ENCODE measurements around the gene PDS5A. TPM values are rescaled to one million over a fixed set of nuclear protein-coding genes. Genes with fewer than 3 reads are reported as not detected.

Gene PDS5A
- total and polyA plus RNA-seq, 2 of the 13 experiments (the other 11 are each of a cell fraction or from before 2014, with no cell fraction given): 31.8 to 57.0 TPM

DNA sequence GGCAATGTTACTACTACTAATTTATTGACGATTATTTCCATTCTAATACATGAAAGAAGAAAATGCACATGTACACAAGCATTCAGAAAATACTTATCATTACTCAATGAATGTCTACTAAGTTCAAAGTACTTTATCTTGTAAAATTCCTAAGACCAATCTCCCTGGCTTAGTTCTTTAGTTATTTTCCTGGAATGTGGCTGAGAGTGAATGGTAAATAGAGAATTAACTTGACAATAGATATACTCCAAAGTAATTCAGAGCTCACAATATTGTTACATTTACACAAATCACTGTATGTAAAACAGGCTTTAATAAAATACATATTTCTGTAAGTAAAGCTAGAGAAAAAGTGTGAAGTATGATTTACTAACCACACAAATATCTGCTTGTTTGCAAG lies 79.7 kb downstream of the PDS5A start:
- FAIRE-seq (no peak), DNase-seq (ENCODE audit: low spot score) (no peak), ATAC-seq (no peak)
- no peaks in the 10 kb centered on the region for H3K27me3 ChIP-seq (ENCODE audit: control insufficient read depth in 1 of 2, insufficient read depth in 2 of 2, low read length in 2 of 2)
- WGBS (ENCODE audit: low lambda C conversion rate): 94% methylated on average over 1 of the region's 1 CpG
- H2AFZ ChIP-seq (ENCODE audit: low read length): no peak overlapping the region
- H3K4me2 ChIP-seq (ENCODE audit: low read depth, low read length): no peak overlapping the region
- ChIA-PET POLR2A (no interaction called here), CTCF (ENCODE audit: low intra/inter-chr PET ratio, low total read pairs) (no interaction called here)
- H3K4me3 ChIP-seq (replicated peaks in 1 of 3; ENCODE audit: insufficient read depth in 1 of 3, low read depth in 2 of 3, low read length in 3 of 3): no peak overlapping the region
- no peaks in the 10 kb centered on the region for H3K9me3 ChIP-seq (ENCODE audit: low read length)
- intact Hi-C loops (cut with micrococcal nuclease; ENCODE audit: unreplicated experiment) (no loop called here), in situ Hi-C loops (cut with HindIII; ENCODE audit: extremely low pct_ligation_motif_present, low pct_unique_long_range_greater_than_20kb) (no loop called here)
- no peaks in the 10 kb centered on the region for H3K79me2 ChIP-seq (ENCODE audit: insufficient read depth, low read length)
- H4K20me1 ChIP-seq (ENCODE audit: insufficient read depth, low read length): no peaks in the 10 kb centered on the region
- no TSS peak for BruUV-seq (replicated peaks)
- TF ChIP-seq MBNL3 (CRISPR knock-in tag; conservative IDR thresholded peaks at IDR 0.05) (no peak), ZNF557 (CRISPR knock-in tag; IDR thresholded peaks at IDR 0.05) (no peak), SKI (IDR thresholded peaks at IDR 0.05; ENCODE audit: partially characterized antibody) (no peak), GFI1 (CRISPR knock-in tag; IDR thresholded peaks at IDR 0.05; ENCODE audit: borderline replicate concordance) (no peak), ZNF12 (CRISPR knock-in tag; IDR thresholded peaks at IDR 0.05) (no peak), EEA1 (CRISPR knock-in tag; IDR thresholded peaks at IDR 0.05; ENCODE audit: borderline replicate concordance) (no peak), ATRX (CRISPR knock-in tag; IDR thresholded peaks at IDR 0.05; ENCODE audit: borderline replicate concordance) (no peak)
- TF ChIP-seq, protein P1, sequence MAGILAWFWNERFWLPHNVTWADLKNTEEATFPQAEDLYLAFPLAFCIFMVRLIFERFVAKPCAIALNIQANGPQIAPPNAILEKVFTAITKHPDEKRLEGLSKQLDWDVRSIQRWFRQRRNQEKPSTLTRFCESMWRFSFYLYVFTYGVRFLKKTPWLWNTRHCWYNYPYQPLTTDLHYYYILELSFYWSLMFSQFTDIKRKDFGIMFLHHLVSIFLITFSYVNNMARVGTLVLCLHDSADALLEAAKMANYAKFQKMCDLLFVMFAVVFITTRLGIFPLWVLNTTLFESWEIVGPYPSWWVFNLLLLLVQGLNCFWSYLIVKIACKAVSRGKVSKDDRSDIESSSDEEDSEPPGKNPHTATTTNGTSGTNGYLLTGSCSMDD (CRISPR knock-in tag; IDR thresholded peaks at IDR 0.05): no peak
- no peak overlapping the region for H3K9ac ChIP-seq (ENCODE audit: insufficient read depth, low read depth, low read length)
- H3K36me3 ChIP-seq (replicated peaks in 1 of 2; ENCODE audit: control insufficient read depth in 1 of 2, insufficient read depth in 2 of 2, low read length in 2 of 2): peaks cover 23 to 79% of the 10 kb centered on the region in 2 experiments
- H3K27ac ChIP-seq (ENCODE audit: extremely low read length, insufficient read depth, low read length): no peak overlapping the region
- no peaks in the 10 kb centered on the region for H3K4me1 ChIP-seq (ENCODE audit: insufficient read depth, low read length)

DNA sequence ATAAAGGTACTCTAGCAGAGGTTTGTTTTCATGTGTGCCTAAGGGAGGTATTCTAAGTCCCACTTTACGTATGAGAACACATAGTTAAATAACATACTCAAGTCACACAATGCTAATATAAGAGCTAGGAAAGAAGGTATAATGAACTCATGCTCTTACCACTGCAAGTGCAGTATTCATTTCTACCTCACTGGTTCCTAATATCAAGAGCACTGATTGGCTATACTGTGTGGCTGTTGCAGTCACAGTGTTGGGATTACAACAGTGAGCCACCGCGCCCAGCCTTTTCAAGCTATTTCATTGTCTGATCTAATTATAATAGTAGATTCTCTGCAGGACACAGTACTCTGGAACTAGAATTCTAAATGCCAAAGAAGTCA lies 84.0 kb downstream of the PDS5A start:
- Histone ChIP-seq H3K9me3 (ENCODE audit: low read length) (no peaks in the 10 kb centered on the region), H2AFZ (ENCODE audit: low read length) (no peak overlapping the region), H3K9ac (ENCODE audit: insufficient read depth, low read depth, low read length) (no peak overlapping the region), H3K4me3 (replicated peaks in 1 of 3; ENCODE audit: insufficient read depth in 1 of 3, low read depth in 2 of 3, low read length in 3 of 3) (no peak overlapping the region), H3K27me3 (ENCODE audit: control insufficient read depth in 1 of 2, insufficient read depth in 2 of 2, low read length in 2 of 2) (no peaks in the 10 kb centered on the region), H3K4me1 (ENCODE audit: insufficient read depth, low read length) (no peaks in the 10 kb centered on the region), H3K79me2 (ENCODE audit: insufficient read depth, low read length) (no peaks in the 10 kb centered on the region), H4K20me1 (ENCODE audit: insufficient read depth, low read length) (no peaks in the 10 kb centered on the region), H3K27ac (ENCODE audit: extremely low read length, insufficient read depth, low read length) (no peak overlapping the region), H3K36me3 (replicated peaks in 1 of 2; ENCODE audit: control insufficient read depth in 1 of 2, insufficient read depth in 2 of 2, low read length in 2 of 2) (peaks cover 16 to 68% of the 10 kb centered on the region in 2 experiments; a peak in 4 of 5 replicates), H3K4me2 (ENCODE audit: low read depth, low read length) (no peak overlapping the region)
- ChIA-PET CTCF (ENCODE audit: low intra/inter-chr PET ratio, low total read pairs) (no interaction called here), POLR2A (no interaction called here)
- in situ Hi-C loops (cut with HindIII; ENCODE audit: extremely low pct_ligation_motif_present, low pct_unique_long_range_greater_than_20kb) (no loop called here), intact Hi-C loops (cut with micrococcal nuclease; ENCODE audit: unreplicated experiment) (no loop called here)
- DNase-seq (ENCODE audit: low spot score) (no peak), FAIRE-seq (no peak), ATAC-seq (no peak)
- no TSS peak for BruUV-seq (replicated peaks)
- 100% methylated on average over 3 of the region's 3 CpGs for WGBS (ENCODE audit: low lambda C conversion rate)
- TF ChIP-seq ZNF850 (CRISPR knock-in tag; conservative IDR thresholded peaks at IDR 0.05): no peak
- TF ChIP-seq, protein P2, sequence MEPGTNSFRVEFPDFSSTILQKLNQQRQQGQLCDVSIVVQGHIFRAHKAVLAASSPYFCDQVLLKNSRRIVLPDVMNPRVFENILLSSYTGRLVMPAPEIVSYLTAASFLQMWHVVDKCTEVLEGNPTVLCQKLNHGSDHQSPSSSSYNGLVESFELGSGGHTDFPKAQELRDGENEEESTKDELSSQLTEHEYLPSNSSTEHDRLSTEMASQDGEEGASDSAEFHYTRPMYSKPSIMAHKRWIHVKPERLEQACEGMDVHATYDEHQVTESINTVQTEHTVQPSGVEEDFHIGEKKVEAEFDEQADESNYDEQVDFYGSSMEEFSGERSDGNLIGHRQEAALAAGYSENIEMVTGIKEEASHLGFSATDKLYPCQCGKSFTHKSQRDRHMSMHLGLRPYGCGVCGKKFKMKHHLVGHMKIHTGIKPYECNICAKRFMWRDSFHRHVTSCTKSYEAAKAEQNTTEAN (CRISPR knock-in tag; conservative IDR thresholded peaks at IDR 0.05): no peak
- TF ChIP-seq, protein P3, sequence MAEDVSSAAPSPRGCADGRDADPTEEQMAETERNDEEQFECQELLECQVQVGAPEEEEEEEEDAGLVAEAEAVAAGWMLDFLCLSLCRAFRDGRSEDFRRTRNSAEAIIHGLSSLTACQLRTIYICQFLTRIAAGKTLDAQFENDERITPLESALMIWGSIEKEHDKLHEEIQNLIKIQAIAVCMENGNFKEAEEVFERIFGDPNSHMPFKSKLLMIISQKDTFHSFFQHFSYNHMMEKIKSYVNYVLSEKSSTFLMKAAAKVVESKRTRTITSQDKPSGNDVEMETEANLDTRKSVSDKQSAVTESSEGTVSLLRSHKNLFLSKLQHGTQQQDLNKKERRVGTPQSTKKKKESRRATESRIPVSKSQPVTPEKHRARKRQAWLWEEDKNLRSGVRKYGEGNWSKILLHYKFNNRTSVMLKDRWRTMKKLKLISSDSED (CRISPR knock-in tag; IDR thresholded peaks at IDR 0.05): no peak
- no peak for TF ChIP-seq KDM6A (CRISPR knock-in tag; IDR thresholded peaks at IDR 0.05; ENCODE audit: low read depth)
- TF ChIP-seq, protein P4, sequence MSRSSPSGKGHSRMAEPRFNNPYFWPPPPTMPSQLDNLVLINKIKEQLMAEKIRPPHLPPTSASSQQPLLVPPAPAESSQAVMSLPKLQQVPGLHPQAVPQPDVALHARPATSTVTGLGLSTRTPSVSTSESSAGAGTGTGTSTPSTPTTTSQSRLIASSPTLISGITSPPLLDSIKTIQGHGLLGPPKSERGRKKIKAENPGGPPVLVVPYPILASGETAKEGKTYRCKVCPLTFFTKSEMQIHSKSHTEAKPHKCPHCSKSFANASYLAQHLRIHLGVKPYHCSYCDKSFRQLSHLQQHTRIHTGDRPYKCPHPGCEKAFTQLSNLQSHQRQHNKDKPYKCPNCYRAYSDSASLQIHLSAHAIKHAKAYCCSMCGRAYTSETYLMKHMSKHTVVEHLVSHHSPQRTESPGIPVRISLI (CRISPR knock-in tag; IDR thresholded peaks at IDR 0.05; ENCODE audit: borderline replicate concordance): no peak
- TF ChIP-seq ZNF510 (CRISPR knock-in tag; IDR thresholded peaks at IDR 0.05; ENCODE audit: low read depth): no peak

All from HepG2 (cell line).